Activated CD8-positive, alpha-beta memory T cell treated with anti-CD3 and anti-CD28 coated beads for 48 hours (primary cell): ENCODE measurements around the gene PLD2.
"Not testable (repeated sequence)": the region's sequence is repeated elsewhere in the genome, so short reads cannot be mapped to it uniquely, and the experiment has no call there.

Source experiments
- DNase-seq, 3 experiments: peaks; one replicate each; pipeline ENCODE4 v3.0.0-alpha.2; 2020; ENCODE audit warnings: low read depth in 2 of 3, low spot score in 2 of 3

Gene PLD2

DNA sequence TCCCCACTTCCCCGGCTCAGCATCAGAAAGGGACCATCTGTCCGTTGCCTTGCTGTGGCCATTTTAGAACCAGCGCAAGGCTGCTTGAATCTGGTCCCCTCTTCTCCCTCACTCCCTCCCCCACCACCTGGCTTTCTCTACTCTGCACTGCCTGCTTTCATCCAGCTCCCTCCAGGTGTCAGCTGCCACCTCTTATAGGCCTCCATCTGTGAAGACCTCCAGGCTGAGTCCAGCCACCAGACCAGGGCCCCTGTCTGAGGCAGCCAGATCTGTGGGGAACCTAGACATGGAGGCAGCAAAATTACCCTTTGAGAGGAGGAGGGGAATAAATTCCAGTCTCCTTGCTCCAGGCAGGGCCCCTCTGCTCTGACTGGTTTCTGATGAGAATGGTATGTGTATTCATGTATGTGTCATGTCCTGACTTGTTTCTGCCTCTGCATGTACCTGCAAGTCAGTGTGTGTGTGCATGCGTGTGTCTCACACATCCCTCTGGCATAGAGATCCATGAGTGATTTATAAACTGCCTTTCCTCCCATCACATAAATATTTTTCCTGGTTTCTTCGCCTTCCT is 47.2 kb downstream of the PLD2 start:
- DNase-seq: no peak

DNA sequence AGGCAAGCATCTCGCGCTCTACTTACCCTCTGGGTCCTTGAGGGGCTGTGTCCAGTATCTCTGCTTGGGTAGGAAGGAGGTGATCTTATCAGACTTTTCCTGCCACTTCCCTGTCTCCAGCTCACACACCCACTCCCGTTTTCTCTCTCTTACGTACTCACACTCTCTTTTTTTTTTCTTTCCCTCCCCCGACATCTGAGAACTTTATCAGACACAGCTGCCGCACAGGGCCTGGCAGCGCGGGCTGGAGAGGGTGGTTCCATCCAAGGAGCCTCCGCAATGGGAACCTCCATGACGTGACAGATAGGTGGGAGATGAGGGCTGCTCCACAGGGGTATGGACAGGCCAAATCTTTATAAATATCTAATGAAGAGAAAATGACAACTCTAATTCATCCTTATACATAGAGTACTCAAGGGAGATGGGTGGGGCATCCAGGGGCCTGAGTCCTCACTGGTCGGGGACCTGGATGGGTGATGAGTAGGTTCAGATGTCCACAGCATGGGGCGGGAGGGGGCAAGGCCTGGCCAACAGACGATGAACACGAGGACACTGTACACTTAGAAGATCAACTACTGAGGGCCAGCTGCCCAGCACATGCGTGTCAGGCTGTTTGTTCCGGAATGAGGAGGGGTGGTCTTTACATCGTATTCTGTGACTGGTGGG is 49.5 kb downstream of the PLD2 start:
- no peak for DNase-seq

DNA sequence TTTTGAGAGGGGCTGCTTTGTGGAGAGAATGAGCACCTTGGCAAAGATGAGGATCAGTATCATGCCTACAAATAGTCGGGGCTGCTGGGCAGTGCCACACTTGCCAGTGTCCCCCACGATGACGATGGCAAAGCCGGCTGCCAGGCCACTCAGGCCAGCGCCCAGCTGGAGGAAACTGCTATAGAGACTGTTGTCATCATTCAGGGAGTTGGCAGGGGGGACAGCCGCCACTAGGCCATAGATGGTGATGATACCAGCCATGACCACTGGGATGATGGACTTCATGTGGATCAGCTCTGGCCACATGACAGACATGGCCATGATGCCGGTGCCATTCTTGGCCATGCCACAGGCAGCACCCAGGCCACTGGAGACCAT is 50.0 kb downstream of the PLD2 start:
- no peak for DNase-seq

DNA sequence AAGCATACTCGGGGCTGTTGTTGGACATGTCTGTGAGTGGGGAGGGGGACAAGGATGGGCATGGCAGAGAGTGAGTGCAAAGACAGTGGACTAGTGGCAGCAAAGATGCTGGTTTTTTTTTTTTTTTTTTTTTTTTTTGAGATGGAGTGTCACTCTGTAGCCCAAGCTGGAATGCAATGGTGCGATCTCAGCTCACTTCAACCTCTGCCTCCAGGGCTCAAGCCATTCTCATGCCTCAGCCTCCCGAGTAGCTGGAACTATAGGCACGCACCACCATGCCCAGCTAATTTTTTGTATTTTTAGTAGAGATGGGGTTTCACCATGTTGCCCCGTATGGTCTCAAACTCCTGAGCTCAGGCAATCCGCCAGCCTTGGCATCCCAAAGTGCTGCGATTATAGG is 50.4 kb downstream of the PLD2 start:
- DNase-seq: not testable (repeated sequence)

DNA sequence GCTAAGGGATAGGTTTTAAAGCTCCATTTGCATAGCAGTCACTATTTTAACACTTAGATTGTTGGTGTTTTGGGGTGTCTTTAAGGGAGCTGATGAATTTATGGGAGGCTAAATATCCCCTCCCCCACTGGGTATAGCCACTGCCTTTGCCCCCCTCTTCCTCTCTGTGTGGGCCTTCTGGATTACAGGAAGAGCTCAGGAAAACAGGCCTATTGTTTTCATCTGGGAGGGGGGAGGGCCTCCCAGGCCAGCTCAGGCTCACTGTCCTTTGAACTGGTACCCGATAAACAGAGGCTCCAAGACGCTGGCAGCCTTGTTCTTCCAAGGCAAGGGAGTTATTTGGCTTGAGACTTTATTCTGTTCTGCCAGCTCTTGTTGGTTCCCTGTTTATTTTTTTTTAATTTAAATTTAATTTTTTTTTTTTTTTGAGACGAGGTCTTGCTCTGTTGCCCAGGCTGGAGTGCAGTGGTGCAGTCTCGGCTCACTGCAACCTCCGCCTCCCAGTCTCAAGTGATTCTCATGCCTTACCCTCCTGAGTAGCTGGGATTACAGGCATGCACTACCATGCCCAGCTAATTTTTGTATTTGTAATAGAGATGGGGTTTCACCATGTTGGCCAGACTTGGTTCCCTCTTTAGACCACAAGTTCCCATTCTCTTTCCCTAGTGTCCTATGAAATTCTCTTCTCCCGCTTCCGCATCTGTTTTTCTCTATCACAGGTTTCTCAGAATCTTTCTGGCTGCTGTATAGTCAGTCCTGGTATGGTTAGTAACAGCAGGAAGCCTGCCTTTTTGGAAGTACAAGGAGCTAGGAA is 51.3 kb downstream of the PLD2 start:
- DNase-seq: no peak

DNA sequence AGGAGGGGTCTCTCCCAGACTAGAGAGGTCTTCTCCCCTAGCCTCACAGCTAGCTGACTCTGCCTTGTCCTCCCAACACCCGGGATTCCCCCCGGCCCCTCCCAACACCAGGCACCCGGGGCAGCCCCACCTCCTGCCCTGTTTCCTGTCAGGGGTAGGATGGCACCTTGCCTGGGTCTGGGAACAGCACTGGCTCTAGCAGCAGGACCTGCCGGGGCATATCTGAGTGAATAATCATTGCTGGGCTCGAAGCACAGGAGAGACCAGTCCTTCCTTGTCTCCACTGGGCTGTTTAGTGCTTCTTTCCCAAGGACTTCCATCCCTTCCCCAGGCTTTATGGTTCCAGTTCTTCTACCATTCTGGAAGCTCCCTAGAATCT is 51.9 kb downstream of the PLD2 start:
- no peak for DNase-seq

DNA sequence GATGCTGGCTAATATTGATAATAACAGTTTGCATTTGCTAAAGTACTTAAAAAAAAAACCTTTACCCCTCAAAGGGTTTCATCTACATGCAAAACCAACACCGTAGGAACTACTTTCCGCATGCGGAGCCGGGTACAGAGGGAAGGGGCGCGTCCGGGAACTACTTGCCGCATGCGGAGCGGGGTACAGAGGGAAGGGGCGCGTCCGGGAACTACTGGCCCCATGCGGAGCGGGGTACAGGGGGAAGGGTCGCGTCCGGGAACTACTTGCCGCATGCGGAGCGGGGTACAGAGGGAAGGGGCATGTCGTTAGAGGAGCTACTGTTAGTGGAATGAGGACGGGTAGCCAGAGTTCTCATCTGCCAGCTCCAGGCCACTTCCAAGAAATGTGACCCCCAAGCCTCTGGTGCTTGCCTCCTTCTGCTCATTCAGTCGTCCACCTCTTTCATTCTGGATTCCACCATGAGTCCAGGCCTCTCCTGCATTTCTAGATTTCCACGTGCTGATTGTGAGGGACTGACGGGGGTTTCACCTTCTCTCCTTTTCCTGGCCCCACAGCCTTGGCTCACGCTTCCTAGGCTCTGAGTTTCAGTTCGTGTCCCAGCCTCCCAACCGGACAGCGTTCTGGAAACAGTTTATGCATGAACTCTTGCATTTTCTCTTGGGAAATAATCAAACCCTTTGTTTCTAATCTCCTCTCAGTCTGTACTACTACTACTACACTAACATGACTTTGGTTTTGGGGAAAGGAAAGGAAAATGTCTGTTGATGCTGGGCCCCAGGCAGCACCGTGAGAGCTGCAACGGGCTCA is 53.1 kb downstream of the PLD2 start:
- no peak for DNase-seq

DNA sequence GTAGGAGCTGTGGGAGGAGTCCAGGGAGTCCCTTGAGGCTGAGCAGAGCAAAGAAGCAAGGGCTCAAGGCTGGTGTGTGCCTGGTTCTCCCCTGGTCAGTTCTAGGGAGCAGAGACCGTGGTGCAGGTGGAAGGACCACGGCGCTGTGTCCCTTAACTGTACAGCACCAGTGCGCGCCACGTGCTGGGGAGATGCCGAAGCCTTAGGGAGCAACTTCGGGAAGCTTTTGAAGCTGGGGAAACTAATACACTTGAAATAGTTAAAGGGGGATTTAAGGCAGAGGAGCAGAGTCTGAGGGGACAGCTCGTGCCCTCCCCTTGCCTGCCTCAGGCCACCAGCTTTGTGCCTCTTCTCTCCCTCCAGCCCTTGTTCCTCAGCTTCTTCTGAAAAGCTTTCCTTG is 53.7 kb downstream of the PLD2 start:
- no peak for DNase-seq

DNA sequence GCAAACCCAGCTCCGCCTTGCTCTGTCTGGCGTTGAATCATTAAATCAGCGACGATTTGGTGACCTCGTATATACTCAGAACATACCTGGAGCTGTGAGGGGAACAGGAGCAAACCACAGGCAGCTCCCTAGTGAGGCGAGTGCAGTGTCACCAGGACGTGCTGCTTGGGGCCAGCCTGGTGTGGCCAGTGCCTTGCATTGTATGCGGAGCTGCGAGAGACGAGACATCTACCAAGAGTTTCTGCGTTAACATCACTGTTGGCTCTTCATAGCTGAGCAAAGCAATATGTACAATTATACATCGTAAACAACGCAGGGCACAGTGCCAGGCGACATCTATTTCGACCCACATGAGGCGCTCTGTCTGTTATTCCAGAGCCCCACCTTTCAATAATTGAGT is 54.1 kb downstream of the PLD2 start:
- DNase-seq: no peak

DNA sequence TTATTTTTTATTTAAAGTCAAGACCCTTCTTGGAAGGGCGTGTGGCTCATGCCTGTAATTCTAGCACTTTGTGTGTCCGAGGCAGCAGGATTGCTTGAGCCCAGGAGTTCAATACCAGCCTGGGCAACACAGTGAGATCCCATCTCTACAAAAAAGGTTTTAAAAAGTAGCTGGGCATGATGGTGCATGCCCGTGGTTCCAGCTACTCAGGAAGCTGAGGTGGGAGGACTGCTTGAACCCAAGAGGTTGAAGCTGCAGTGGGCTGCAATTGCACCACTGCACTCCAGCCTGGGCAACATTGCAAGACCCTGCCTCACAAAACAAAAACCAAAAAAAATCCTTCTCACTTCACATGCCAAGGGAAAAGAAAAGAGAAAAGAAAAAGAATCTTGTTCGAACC is 55.8 kb downstream of the PLD2 start:
- no peak for DNase-seq

DNA sequence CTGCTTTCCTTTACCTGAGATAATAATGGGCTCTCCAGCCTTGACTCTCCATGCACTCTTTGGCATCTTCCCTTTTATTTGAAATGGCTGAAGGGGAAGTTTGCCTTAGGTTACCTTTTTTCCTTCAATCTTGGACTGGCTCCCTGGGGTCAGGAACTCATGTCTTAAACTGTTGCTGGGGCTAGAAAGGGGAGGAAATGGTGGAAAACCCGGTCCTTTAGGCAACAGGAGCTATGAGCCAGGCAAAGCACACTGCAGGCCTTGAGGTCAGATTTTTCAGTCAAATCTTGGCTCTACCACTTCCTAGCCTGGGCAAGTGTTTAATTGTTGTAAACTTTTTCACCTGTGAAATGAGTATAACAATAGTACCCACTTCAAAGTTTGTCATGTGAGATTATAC is 56.4 kb downstream of the PLD2 start:
- no peak for DNase-seq

DNA sequence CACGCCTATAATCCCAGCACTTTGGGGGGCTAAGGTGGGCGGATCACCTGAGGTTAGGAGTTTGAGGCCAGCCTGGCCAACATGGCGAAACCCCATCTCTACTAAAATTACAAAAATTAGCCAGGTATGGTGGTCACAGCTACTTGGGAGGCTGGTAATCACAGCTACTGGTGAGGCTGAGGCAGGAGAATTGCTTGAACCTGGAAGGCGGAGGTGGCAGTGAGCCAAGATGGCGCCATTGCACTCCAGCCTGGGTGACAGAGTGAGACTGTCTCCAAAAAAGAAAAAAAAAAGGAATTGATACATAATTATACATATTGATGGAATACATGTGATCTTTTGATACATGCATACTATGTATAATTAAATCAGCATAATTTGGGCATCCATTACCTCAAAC is 60.6 kb downstream of the PLD2 start:
- DNase-seq: not testable (repeated sequence)

DNA sequence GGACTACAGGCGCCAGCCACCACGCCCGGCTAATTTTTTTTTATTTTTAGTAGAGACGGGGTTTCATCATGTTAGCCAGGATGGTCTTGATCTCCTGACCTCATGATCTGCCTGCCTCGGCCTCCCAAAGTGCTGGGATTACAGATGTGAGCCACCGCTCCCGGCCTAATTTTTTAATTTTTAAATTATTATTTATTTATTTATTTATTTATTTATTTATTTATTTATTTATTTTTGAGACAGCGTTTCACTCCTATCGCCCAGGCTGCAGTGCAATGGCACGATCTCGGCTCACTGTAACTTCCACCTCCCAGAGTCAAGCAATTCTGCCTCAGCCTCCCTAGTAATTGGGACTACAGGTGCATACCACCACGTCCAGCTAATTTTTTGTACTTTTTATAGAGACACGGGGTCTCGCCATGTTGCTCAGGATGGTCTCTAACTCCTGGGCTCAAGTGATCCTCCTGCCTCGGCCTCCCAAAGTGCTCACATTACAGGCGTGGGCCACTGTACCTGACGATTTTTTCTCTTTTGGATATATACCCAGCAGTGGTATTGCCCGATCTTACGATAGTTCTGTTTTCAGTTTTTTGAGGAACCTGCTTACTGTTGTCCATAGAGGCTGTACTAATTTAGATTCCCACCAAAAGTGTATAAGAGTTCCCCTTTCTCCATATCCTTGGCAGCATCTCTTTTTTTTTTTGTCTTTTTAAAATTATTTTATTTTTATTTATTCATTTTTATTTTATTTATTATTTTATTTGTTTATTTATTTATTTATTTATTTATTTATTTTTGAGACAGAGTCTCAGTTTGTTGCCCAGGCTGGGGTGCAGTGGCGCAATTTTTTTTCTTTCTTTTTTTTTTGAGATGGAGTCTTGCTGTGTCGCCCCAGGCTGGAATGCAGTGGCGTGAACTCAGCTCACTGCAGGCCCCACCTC is 62.4 kb downstream of the PLD2 start:
- DNase-seq: not testable (repeated sequence)

DNA sequence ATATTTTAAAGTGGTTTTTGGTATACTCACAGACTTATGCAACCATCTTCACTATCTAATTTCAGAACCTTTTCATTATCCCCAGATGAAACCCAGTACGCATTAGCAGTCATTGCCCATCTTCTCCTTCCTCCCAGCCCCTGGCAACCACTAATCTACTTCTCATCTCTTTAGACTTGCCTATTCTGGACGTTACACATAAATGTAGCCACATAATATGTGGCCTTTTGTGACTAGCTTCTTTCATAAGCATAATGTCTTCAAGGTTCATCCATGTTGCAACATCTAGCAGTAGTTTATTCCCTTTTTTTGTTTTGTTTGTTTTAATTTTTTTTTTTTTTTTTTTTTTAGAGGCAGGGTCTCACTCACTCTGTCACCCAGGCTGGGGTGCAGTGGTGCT is 63.9 kb downstream of the PLD2 start:
- no peak for DNase-seq

DNA sequence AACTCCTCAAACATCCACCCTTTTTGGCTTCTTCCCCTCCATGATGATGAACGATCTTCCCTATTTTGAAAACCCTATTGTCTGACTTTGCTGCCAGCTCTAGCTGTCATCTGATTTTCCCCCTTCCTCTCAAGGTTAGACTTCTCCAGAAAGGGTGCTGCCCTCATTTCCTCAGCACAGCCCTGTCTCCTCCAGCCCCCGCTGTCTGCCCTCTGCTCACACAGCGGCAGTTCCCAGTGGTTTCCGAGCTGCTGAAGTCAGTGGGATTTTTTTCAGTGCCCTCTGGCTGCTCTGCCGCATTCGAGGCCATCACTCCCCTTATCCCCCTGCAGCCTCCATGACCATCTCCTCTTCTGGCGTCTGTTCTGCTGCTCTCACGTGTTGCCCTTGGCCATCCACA is 65.8 kb downstream of the PLD2 start:
- DNase-seq: no peak
